H1 (cell line): ENCODE data around the gene CNTN5. TPM values are rescaled to one million over a fixed set of nuclear protein-coding genes. Genes with fewer than 3 reads are reported as not detected.
A peak's percentile ranks its signal among the peaks of the same experiment; 100 is the strongest.

Source experiments
- CHD7 ChIP-seq: fragments of 300-600 bp; sonication (generic); IDR thresholded peaks from 2 replicates; pipeline ENCODE4 v1.7.1; 2012; ENCODE audit warnings: low read length, moderate library complexity, mild to moderate bottlenecking, inconsistent platforms; ENCODE audit not compliant: insufficient replicate concordance
- CREB1 ChIP-seq: IDR thresholded peaks from 2 replicates; pipeline ENCODE4 v1.6.1; 2012; ENCODE audit warnings: inconsistent platforms
- CTBP2 ChIP-seq: IDR thresholded peaks from 2 replicates; pipeline ENCODE4 v1.7.0; 2011; ENCODE audit warnings: borderline replicate concordance, mild to moderate bottlenecking, moderate library complexity, mixed read lengths, low read length; ENCODE audit not compliant: insufficient read depth, insufficient read length
- E2F6 ChIP-seq: IDR thresholded peaks from 2 replicates; pipeline ENCODE4 v1.6.1; 2012; ENCODE audit warnings: inconsistent platforms
- RNF2 ChIP-seq: fragments of 200-900, 300-1000 bp; sonication (generic); IDR thresholded peaks from 2 replicates; pipeline ENCODE4 v1.7.1; 2016; ENCODE audit warnings: borderline replicate concordance, low read depth, mild to moderate bottlenecking, antibody characterized with exemption, low read length; ENCODE audit not compliant: poor library complexity, severe bottlenecking; ENCODE audit errors: missing control alignments
- SIN3A ChIP-seq, 2 experiments: IDR thresholded peaks in 1 of 2; conservative IDR thresholded peaks in 1 of 2; 2 replicates each; pipeline ENCODE4 v1.6.1; 2011 to 2012; ENCODE audit warnings: low read length in 2 of 2, improper control_type of control experiment in 1 of 2, low read depth in 1 of 2, mild to moderate bottlenecking in 1 of 2
- SIRT6 ChIP-seq: IDR thresholded peaks from one replicate; pipeline ENCODE4 v1.7.1; 2012; ENCODE audit warnings: low read length, inconsistent platforms
- TEAD4 ChIP-seq: IDR thresholded peaks from 2 replicates; pipeline ENCODE4 v1.6.1; 2012; ENCODE audit warnings: low read depth, low read length, inconsistent platforms, mixed read lengths
- polyA plus RNA-seq, 7 experiments: library from polyadenylated mRNA; depleted of rRNA in 3 of 7; stranded (reverse) in 5 of 7; unstranded in 2 of 7; fragments of >200 nt in 5 of 7; fragments of 200-250 nt in 2 of 7; gene quantifications; 1 replicate in 5 of 7; 2 replicates in 1 of 7; 4 replicates in 1 of 7; pipeline versions ENCODE4 v1.2.1 to v1.2.3, GENCODE V29; 2011 to 2013; ENCODE audit warnings: missing spikeins in 2 of 7, mixed read lengths in 2 of 7
- total RNA-seq: library from RNA; stranded (reverse); fragmentation: NEBNext Ultra II Directional; extraction: Animal tissue kit (Norgen Biotek cat#: 25700); gene quantifications from 2 replicates; pipeline ENCODE4 v1.2.1, GENCODE V29; 2021

The CNTN5 gene
- total and polyA plus RNA-seq, 2 of the 8 experiments (the other 6 are each of a cell fraction or from before 2014, with no cell fraction given) = not detected

GRCh38 chr11:100403816-100404215, 1383.1 kb downstream of the CNTN5 start (continued):
- TF ChIP-seq CHD7 (peak; percentile 65), CTBP2 (no peak), SIRT6 (no peak), SIN3A (conservative IDR thresholded peaks at IDR 0.05 in 1 of 2, IDR thresholded peaks at IDR 0.05 in 1 of 2; ENCODE audit: low read depth in 1 of 2, low read length in 2 of 2) (no peak), RNF2 (no peak), CREB1 (no peak), E2F6 (no peak), TEAD4 (peak; percentile 82)
